Activated T-cell treated with anti-CD3 and anti-CD28 coated beads, Interleukin-2, amount 50 U/mL, for 72 hours (primary cell): Measurements from ENCODE around the gene EPHB1. TPM values are rescaled to one million over a fixed set of nuclear protein-coding genes. Genes with fewer than 3 reads are reported as not detected.

Source experiments
- ATAC-seq, 2 donors: fragments of 150-1000 bp; cut with Tn5 transposase; replicated peaks in 1 of 2; 2 replicates each; pipeline ENCODE4 v1.10.0; 2021; ENCODE audit warnings: moderate library complexity in 2 of 2, mild to moderate bottlenecking in 1 of 2
- DNase-seq, 2 donors: peaks; one replicate each; pipeline ENCODE4 v3.0.0; 2021 to 2022; ENCODE audit warnings: mixed read lengths in 1 of 2
- H3K27ac Mint-ChIP-seq: one replicate; pipeline ENCODE4 v1.8.0; 2022; ENCODE audit warnings: mild to moderate bottlenecking, moderate library complexity, mixed read lengths
- H3K27me3 Mint-ChIP-seq: one replicate; pipeline ENCODE4 v1.8.0; 2022; ENCODE audit warnings: low read depth, mixed read lengths
- H3K36me3 Mint-ChIP-seq, 2 donors: one replicate each; pipeline ENCODE4 v1.8.0; 2022; ENCODE audit warnings: mixed read lengths in 2 of 2, mild to moderate bottlenecking in 1 of 2; ENCODE audit not compliant: insufficient read depth in 2 of 2
- H3K4me1 Mint-ChIP-seq: one replicate; pipeline ENCODE4 v1.8.0; 2022; ENCODE audit warnings: low read depth, mixed read lengths
- H3K4me3 Mint-ChIP-seq, 2 donors: one replicate each; pipeline ENCODE4 v1.8.0; 2022; ENCODE audit warnings: mild to moderate bottlenecking in 2 of 2, mixed read lengths in 2 of 2, moderate library complexity in 2 of 2
- H3K9me3 Mint-ChIP-seq, 2 donors: one replicate each; pipeline ENCODE4 v1.8.0; 2022; ENCODE audit warnings: mixed read lengths in 2 of 2
- total RNA-seq, 2 donors: library from RNA; stranded (reverse); gene quantifications; one replicate each; pipeline ENCODE4 v1.2.3, GENCODE V29; 2022

Gene EPHB1
- total RNA-seq, 2 donors from 2014 or later, result 0.43 to 1.3 TPM

- H3K36me3 Mint-ChIP-seq, result peaks cover 0 to 1% of the 10 kb centered on the region in 2 donors
- no peaks in the 10 kb centered on the region for H3K9me3 Mint-ChIP-seq
These were observed 340.4 kb downstream of the EPHB1 start for GRCh38 chr3:135135445-135135844.

GRCh38 chr3:135136361-135137100, 341.5 kb downstream of the EPHB1 start:
- DNase-seq (no peak), ATAC-seq (peak in 1 of 2 donors; percentile 63)
- no peak overlapping the region for H3K4me3 Mint-ChIP-seq
- no peaks in the 10 kb centered on the region for H3K9me3 Mint-ChIP-seq
- H3K27me3 Mint-ChIP-seq, result no peaks in the 10 kb centered on the region
- peaks cover 0 to 1% of the 10 kb centered on the region in 2 donors for H3K36me3 Mint-ChIP-seq
- no peaks in the 10 kb centered on the region for H3K4me1 Mint-ChIP-seq
- H3K27ac Mint-ChIP-seq, result no peak overlapping the region

More at GRCh38 chr3:135135445-135135844, 340.4 kb downstream of the EPHB1 start:
- ATAC-seq (no peak), DNase-seq (no peak)
- Mint-ChIP-seq H3K4me3 (no peak overlapping the region), H3K27me3 (no peaks in the 10 kb centered on the region), H3K27ac (no peak overlapping the region), H3K4me1 (no peaks in the 10 kb centered on the region)

- Mint-ChIP-seq H3K4me1 (no peaks in the 10 kb centered on the region), H3K4me3 (no peak overlapping the region), H3K27me3 (no peaks in the 10 kb centered on the region), H3K9me3 (no peaks in the 10 kb centered on the region), H3K36me3 (peaks cover 0 to 1% of the 10 kb centered on the region in 2 donors), H3K27ac (no peak overlapping the region)
- ATAC-seq (no peak), DNase-seq (no peak)
These were observed 342.2 kb downstream of the EPHB1 start for GRCh38 chr3:135137296-135137695.

- no peak for DNase-seq
- Mint-ChIP-seq H3K27ac (no peak overlapping the region), H3K27me3 (no peaks in the 10 kb centered on the region), H3K4me3 (no peak overlapping the region), H3K36me3 (no peaks in the 10 kb centered on the region), H3K4me1 (no peaks in the 10 kb centered on the region), H3K9me3 (no peaks in the 10 kb centered on the region)
- ATAC-seq, result no peak
These were observed 343.7 kb downstream of the EPHB1 start for GRCh38 chr3:135138776-135139175.

GRCh38 chr3:135140591-135140990, 345.5 kb downstream of the EPHB1 start:
- no peak for ATAC-seq
- H3K9me3 Mint-ChIP-seq, result no peaks in the 10 kb centered on the region
- DNase-seq, result no peak
- H3K27me3 Mint-ChIP-seq, result no peaks in the 10 kb centered on the region
- no peaks in the 10 kb centered on the region for H3K36me3 Mint-ChIP-seq
- H3K27ac Mint-ChIP-seq, result no peak overlapping the region
- H3K4me3 Mint-ChIP-seq, result no peak overlapping the region
- H3K4me1 Mint-ChIP-seq, result no peaks in the 10 kb centered on the region

- DNase-seq, result no peak
- ATAC-seq, result no peak
These were observed 346.1 kb downstream of the EPHB1 start for GRCh38 chr3:135141160-135141559.

GRCh38 chr3:135141672-135142071, 346.6 kb downstream of the EPHB1 start:
- Mint-ChIP-seq H3K9me3 (no peaks in the 10 kb centered on the region), H3K27me3 (no peaks in the 10 kb centered on the region), H3K4me1 (no peaks in the 10 kb centered on the region), H3K4me3 (no peak overlapping the region), H3K36me3 (no peaks in the 10 kb centered on the region), H3K27ac (no peak overlapping the region)
- ATAC-seq, result no peak
- DNase-seq, result no peak

More at GRCh38 chr3:135141160-135141559, 346.1 kb downstream of the EPHB1 start:
- Mint-ChIP-seq H3K9me3 (no peaks in the 10 kb centered on the region), H3K27ac (no peak overlapping the region), H3K4me3 (no peak overlapping the region), H3K27me3 (no peaks in the 10 kb centered on the region), H3K4me1 (no peaks in the 10 kb centered on the region), H3K36me3 (no peaks in the 10 kb centered on the region)

GRCh38 chr3:135142530-135142929, 347.5 kb downstream of the EPHB1 start:
- ATAC-seq (no peak), DNase-seq (no peak)
- Mint-ChIP-seq H3K36me3 (no peaks in the 10 kb centered on the region), H3K4me3 (no peak overlapping the region), H3K9me3 (no peaks in the 10 kb centered on the region), H3K4me1 (no peaks in the 10 kb centered on the region), H3K27me3 (no peaks in the 10 kb centered on the region), H3K27ac (no peak overlapping the region)

- no peaks in the 10 kb centered on the region for H3K36me3 Mint-ChIP-seq
- H3K4me3 Mint-ChIP-seq, result no peak overlapping the region
These were observed 348.4 kb downstream of the EPHB1 start for GRCh38 chr3:135143474-135143873.

GRCh38 chr3:135145581-135145980, 350.5 kb downstream of the EPHB1 start:
- H3K4me1 Mint-ChIP-seq, result no peaks in the 10 kb centered on the region
- DNase-seq (no peak), ATAC-seq (no peak)
- no peak overlapping the region for H3K4me3 Mint-ChIP-seq
- H3K27ac Mint-ChIP-seq, result no peak overlapping the region
- H3K27me3 Mint-ChIP-seq, result no peaks in the 10 kb centered on the region
- no peaks in the 10 kb centered on the region for H3K9me3 Mint-ChIP-seq
- no peaks in the 10 kb centered on the region for H3K36me3 Mint-ChIP-seq

More at GRCh38 chr3:135143474-135143873, 348.4 kb downstream of the EPHB1 start:
- H3K27ac Mint-ChIP-seq, result no peak overlapping the region
- ATAC-seq (no peak), DNase-seq (no peak)
- no peaks in the 10 kb centered on the region for H3K9me3 Mint-ChIP-seq
- H3K4me1 Mint-ChIP-seq, result no peaks in the 10 kb centered on the region
- H3K27me3 Mint-ChIP-seq, result no peaks in the 10 kb centered on the region

- Mint-ChIP-seq H3K36me3 (no peaks in the 10 kb centered on the region), H3K27me3 (peaks cover 8% of the 10 kb centered on the region), H3K27ac (no peak overlapping the region), H3K9me3 (no peaks in the 10 kb centered on the region), H3K4me1 (no peaks in the 10 kb centered on the region), H3K4me3 (no peak overlapping the region)
- ATAC-seq (no peak), DNase-seq (no peak)
These were observed 352.6 kb downstream of the EPHB1 start for GRCh38 chr3:135147657-135148056.

- no peak overlapping the region for H3K4me3 Mint-ChIP-seq
- no peak overlapping the region for H3K27ac Mint-ChIP-seq
- no peaks in the 10 kb centered on the region for H3K36me3 Mint-ChIP-seq
- DNase-seq (no peak), ATAC-seq (no peak)
- H3K4me1 Mint-ChIP-seq, result no peaks in the 10 kb centered on the region
- peaks cover 10% of the 10 kb centered on the region for H3K27me3 Mint-ChIP-seq
- H3K9me3 Mint-ChIP-seq, result no peaks in the 10 kb centered on the region
These were observed 353.4 kb downstream of the EPHB1 start for GRCh38 chr3:135148398-135149020.

GRCh38 chr3:135149707-135150681, 354.9 kb downstream of the EPHB1 start:
- H3K27me3 Mint-ChIP-seq, result peaks cover 16% of the 10 kb centered on the region
- no peak overlapping the region for H3K4me3 Mint-ChIP-seq
- DNase-seq, result no peak
- no peaks in the 10 kb centered on the region for H3K4me1 Mint-ChIP-seq
- H3K9me3 Mint-ChIP-seq, result no peaks in the 10 kb centered on the region
- no peaks in the 10 kb centered on the region for H3K36me3 Mint-ChIP-seq
- no peak for ATAC-seq
- H3K27ac Mint-ChIP-seq, result no peak overlapping the region
